ENCODE measurements around the gene COPZ2. TPM values are rescaled to one million over a fixed set of nuclear protein-coding genes. Genes with fewer than 3 reads are reported as not detected.

Gene COPZ2
- total RNA-seq, 4 donors from 2014 or later, result 40.5 to 73.9 (median 62.2) TPM

GRCh38 chr17:48013876-48014594 lies 23.6 kb downstream of the COPZ2 start:
- Histone ChIP-seq H3K27ac (no peak overlapping the region), H3K9me3 (no peaks in the 10 kb centered on the region), H3K27me3 (peaks cover 0 to 7% of the 10 kb centered on the region in 2 donors), H3K36me3 (no peaks in the 10 kb centered on the region), H3K4me3 (no peak overlapping the region), H3K4me1 (peaks cover 0 to 16% (median 11%) of the 10 kb centered on the region in 4 donors)
- WGBS, 2 donors, result 50 to 58% methylated on average over 6 of the region's 6 CpGs
- no peak for TF ChIP-seq EP300 (IDR thresholded peaks at IDR 0.05)
- DNase-seq (ENCODE audit: low spot score in 2 of 2), result no peak

GRCh38 chr17:48012654-48013053 lies 24.9 kb downstream of the COPZ2 start:
- 44 to 55% methylated on average over 3 to 5 of the region's 5 CpGs for WGBS, 2 donors
- Histone ChIP-seq H3K36me3 (no peaks in the 10 kb centered on the region), H3K9me3 (no peaks in the 10 kb centered on the region), H3K27ac (no peak overlapping the region), H3K4me3 (peak overlapping the region in 2 of 4 donors; percentile 42 to 49), H3K4me1 (peaks cover 0 to 16% (median 11%) of the 10 kb centered on the region in 4 donors), H3K27me3 (peaks cover 0 to 7% of the 10 kb centered on the region in 2 donors)
- no peak for TF ChIP-seq EP300 (IDR thresholded peaks at IDR 0.05)
- no peak for TF ChIP-seq POLR2A (IDR thresholded peaks at IDR 0.05)
- TF ChIP-seq CTCF (IDR thresholded peaks at IDR 0.05), result no peak
- DNase-seq (ENCODE audit: low spot score in 2 of 2), result no peak

GRCh38 chr17:48012151-48012520 lies 25.5 kb downstream of the COPZ2 start:
- Histone ChIP-seq H3K4me1 (peaks cover 0 to 16% (median 11%) of the 10 kb centered on the region in 4 donors), H3K9me3 (no peaks in the 10 kb centered on the region), H3K4me3 (peak overlapping the region in 3 of 4 donors; percentile 40 to 49 (median 42)), H3K36me3 (no peaks in the 10 kb centered on the region), H3K27me3 (peaks cover 0 to 7% of the 10 kb centered on the region in 2 donors), H3K27ac (no peak overlapping the region)
- no peak for DNase-seq (ENCODE audit: low spot score in 2 of 2)
- WGBS, 2 donors, result 1 to 2% methylated on average over 32 to 34 of the region's 34 CpGs
- TF ChIP-seq EP300 (IDR thresholded peaks at IDR 0.05), result no peak
- no peak for TF ChIP-seq POLR2A (IDR thresholded peaks at IDR 0.05)
- TF ChIP-seq CTCF (IDR thresholded peaks at IDR 0.05), result no peak

- Histone ChIP-seq H3K4me3 (peak overlapping the region in 3 of 4 donors; percentile 40 to 49 (median 42)), H3K36me3 (no peaks in the 10 kb centered on the region), H3K4me1 (peaks cover 0 to 16% (median 11%) of the 10 kb centered on the region in 4 donors), H3K9me3 (no peaks in the 10 kb centered on the region), H3K27me3 (peaks cover 0 to 7% of the 10 kb centered on the region in 2 donors), H3K27ac (no peak overlapping the region)
- no peak for DNase-seq (ENCODE audit: low spot score in 2 of 2)
- 10 to 13% methylated on average over 23 of the region's 23 CpGs for WGBS, 2 donors
- TF ChIP-seq POLR2A (IDR thresholded peaks at IDR 0.05) (no peak), CTCF (IDR thresholded peaks at IDR 0.05) (peak in 3 of 5 experiments; percentile 19 to 49 (median 29)), EP300 (IDR thresholded peaks at IDR 0.05) (no peak)
These were observed 26.0 kb downstream of the COPZ2 start for GRCh38 chr17:48011405-48012150.

- Histone ChIP-seq H3K36me3 (no peaks in the 10 kb centered on the region), H3K27ac (no peak overlapping the region), H3K4me3 (no peak overlapping the region), H3K27me3 (peaks cover 0 to 7% of the 10 kb centered on the region in 2 donors), H3K4me1 (peaks cover 0 to 16% (median 11%) of the 10 kb centered on the region in 4 donors), H3K9me3 (no peaks in the 10 kb centered on the region)
- TF ChIP-seq CTCF (IDR thresholded peaks at IDR 0.05), result no peak
- DNase-seq (ENCODE audit: low spot score in 2 of 2), result no peak
- 92 to 99% methylated on average over 3 of the region's 3 CpGs for WGBS, 2 donors
These were observed 27.4 kb downstream of the COPZ2 start for GRCh38 chr17:48010193-48010592.
